Endothelial cell of umbilical vein (primary cell): ENCODE data around the gene MAD2L2. TPM values are rescaled to one million over a fixed set of nuclear protein-coding genes. Genes with fewer than 3 reads are reported as not detected.

Source experiments
- BruUV-seq: library from RNA; stranded (reverse); fragments of 400-500 nt; replicated peaks from 2 replicates; lab custom pipeline; 2021; lab: Mats Ljungman, UMichigan
- CTCF ChIA-PET: fragments of 300-600, 350-600 bp; sonication (Branson Sonifier 250); formaldehyde crosslinking; loops from one replicate; lab custom pipeline; 2021; ENCODE audit warnings: antibody characterized with exemption, inconsistent platforms; lab: Charles Lee
- POLR2A ChIA-PET: fragments of 300-600, 350-600 bp; sonication (Branson Sonifier 250); formaldehyde crosslinking; loops from one replicate; lab custom pipeline; 2021; ENCODE audit warnings: antibody characterized with exemption, inconsistent platforms; lab: Charles Lee
- DNase-seq: peaks from one replicate; pipeline ENCODE4 v3.0.0-alpha.2; 2011; ENCODE audit warnings: low read depth, low spot score
- FAIRE-seq: peaks from 2 replicates; lab custom pipeline; 2011; peaks lifted over from hg19 to GRCh38; lab: Jason Lieb, UNC
- H2AFZ ChIP-seq: 2 replicates; pipeline ENCODE4 v1.6.0; 2012; ENCODE audit warnings: low read depth, low read length, control low read depth, inconsistent platforms
- H3K27ac ChIP-seq: 2 replicates; pipeline ENCODE4 v1.5.1; 2011; ENCODE audit warnings: low read depth, mild to moderate bottlenecking, control low read depth, low read length, moderate library complexity; ENCODE audit not compliant: insufficient read depth
- H3K27me3 ChIP-seq, 2 experiments: 2 replicates each; pipeline versions ENCODE4 v1.6.0 to v1.6.1; 2011; ENCODE audit warnings: low read length in 2 of 2, mixed read lengths in 1 of 2; ENCODE audit not compliant: control insufficient read depth in 2 of 2, insufficient read depth in 2 of 2
- H3K36me3 ChIP-seq, 2 experiments: 2 replicates in 1 of 2; 3 replicates in 1 of 2; pipeline ENCODE4 v1.5.1; 2011; ENCODE audit warnings: low read length in 2 of 2, mild to moderate bottlenecking in 1 of 2, moderate library complexity in 1 of 2; ENCODE audit not compliant: control insufficient read depth in 2 of 2, insufficient read depth in 2 of 2; ENCODE audit errors: extremely low read depth in 1 of 2
- H3K4me1 ChIP-seq: 3 replicates; pipeline ENCODE4 v1.5.1; 2011; ENCODE audit warnings: mild to moderate bottlenecking, low read length; ENCODE audit not compliant: control insufficient read depth, insufficient read depth; ENCODE audit errors: extremely low read depth
- H3K4me2 ChIP-seq: 2 replicates; pipeline ENCODE4 v1.6.1; 2011; ENCODE audit warnings: low read length, control low read depth, mixed read lengths; ENCODE audit not compliant: insufficient read depth
- H3K4me3 ChIP-seq, 3 experiments: fragments of 200-600 bp in 1 of 3; sonication (generic), shearing (Covaris generic) in 1 of 3; replicated peaks in 1 of 3; 2 replicates each; pipeline ENCODE4 v1.5.1; 2011 to 2016; ENCODE audit warnings: control low read depth in 3 of 3, low read length in 3 of 3, mild to moderate bottlenecking in 2 of 3, inconsistent platforms in 1 of 3, low read depth in 1 of 3, moderate library complexity in 1 of 3; ENCODE audit not compliant: insufficient read depth in 1 of 3
- H3K79me2 ChIP-seq: 2 replicates; pipeline ENCODE4 v1.6.0; 2012; ENCODE audit warnings: low read length, inconsistent platforms; ENCODE audit not compliant: control insufficient read depth, insufficient read depth
- H3K9ac ChIP-seq: replicated peaks from 2 replicates; pipeline ENCODE3; 2011; ENCODE audit warnings: low read length, control low read depth; ENCODE audit not compliant: insufficient read depth; ENCODE audit errors: extremely low read depth
- H3K9me1 ChIP-seq: replicated peaks from 3 replicates; pipeline ENCODE4 v1.6.0; 2011; ENCODE audit warnings: mild to moderate bottlenecking, low read length; ENCODE audit not compliant: control insufficient read depth, insufficient read depth; ENCODE audit errors: extremely low read depth
- H3K9me3 ChIP-seq: replicated peaks from 2 replicates; pipeline ENCODE4 v1.5.1; 2012; ENCODE audit warnings: low read length, inconsistent platforms; ENCODE audit not compliant: control insufficient read depth, insufficient read depth
- H4K20me1 ChIP-seq: replicated peaks from 2 replicates; pipeline ENCODE3; 2011; ENCODE audit warnings: mild to moderate bottlenecking, low read length; ENCODE audit not compliant: control insufficient read depth, insufficient read depth; ENCODE audit errors: extremely low read depth
- CTCF ChIP-seq, 2 donors: IDR thresholded peaks; 1 replicate in 1 of 2; 2 replicates in 1 of 2; pipeline ENCODE4 v1.5.1; 2011; ENCODE audit warnings: low read length in 2 of 2, mild to moderate bottlenecking in 2 of 2, moderate library complexity in 2 of 2, control low read depth in 1 of 2, inconsistent platforms in 1 of 2, low read depth in 1 of 2; ENCODE audit not compliant: insufficient read depth in 1 of 2; ENCODE audit errors: extremely low read depth in 1 of 2
- EZH2 ChIP-seq: IDR thresholded peaks from 2 replicates; pipeline ENCODE4 v1.6.1; 2012; ENCODE audit warnings: borderline replicate concordance, low read depth, mild to moderate bottlenecking, moderate library complexity, low read length, inconsistent platforms; ENCODE audit not compliant: severe bottlenecking
- GATA2 ChIP-seq: IDR thresholded peaks from 2 replicates; pipeline ENCODE4 v1.7.0; 2011; ENCODE audit warnings: low read depth, mild to moderate bottlenecking, moderate library complexity, mixed read lengths, low read length; ENCODE audit not compliant: insufficient read length, insufficient read depth
- JUN ChIP-seq: IDR thresholded peaks from 2 replicates; pipeline ENCODE4 v1.6.1; 2011; ENCODE audit warnings: borderline replicate concordance, low read depth; ENCODE audit not compliant: insufficient read length, insufficient read depth
- MAX ChIP-seq: IDR thresholded peaks from 2 replicates; pipeline ENCODE4 v1.6.1; 2011; ENCODE audit not compliant: insufficient read depth, insufficient read length
- MYC ChIP-seq: IDR thresholded peaks from one replicate; pipeline ENCODE4 v1.6.1; 2011; ENCODE audit warnings: mild to moderate bottlenecking, low read depth, low read length
- POLR2A ChIP-seq: IDR thresholded peaks from 2 replicates; pipeline ENCODE4 v1.6.1; 2012; ENCODE audit warnings: low read depth, mild to moderate bottlenecking, control low read depth, low read length
- dilution Hi-C: fragments of 300-500 bp; cut with MboI; formaldehyde crosslinking; loops from one replicate; pipeline ENCODE4 v1.15.0; 2019; ENCODE audit warnings: low sequenced_read_pairs; ENCODE audit not compliant: extremely low pct_ligation_motif_present
- intact Hi-C: fragments of 100-400 bp; cut with micrococcal nuclease; formaldehyde crosslinking; loops from one replicate; pipeline ENCODE4 v1.10.0; 2022
- polyA plus RNA-seq, 4 experiments: library from polyadenylated mRNA; depleted of rRNA in 3 of 4; stranded (reverse) in 3 of 4; unstranded in 1 of 4; fragments of >200 nt; gene quantifications; 2 replicates each; pipeline versions ENCODE4 v1.2.1 to v1.2.3, GENCODE V29; 2011 to 2012; ENCODE audit warnings: missing spikeins in 1 of 4
- total RNA-seq: library from RNA; stranded (reverse); gene quantifications from 2 replicates; pipeline ENCODE4 v1.2.3, GENCODE V29; 2021

The MAD2L2 gene
- total and polyA plus RNA-seq, 2 donors (not counting 3 experiments of a cell fraction or from before 2014, with no cell fraction given), result 35.9 to 74.2 TPM

DNA sequence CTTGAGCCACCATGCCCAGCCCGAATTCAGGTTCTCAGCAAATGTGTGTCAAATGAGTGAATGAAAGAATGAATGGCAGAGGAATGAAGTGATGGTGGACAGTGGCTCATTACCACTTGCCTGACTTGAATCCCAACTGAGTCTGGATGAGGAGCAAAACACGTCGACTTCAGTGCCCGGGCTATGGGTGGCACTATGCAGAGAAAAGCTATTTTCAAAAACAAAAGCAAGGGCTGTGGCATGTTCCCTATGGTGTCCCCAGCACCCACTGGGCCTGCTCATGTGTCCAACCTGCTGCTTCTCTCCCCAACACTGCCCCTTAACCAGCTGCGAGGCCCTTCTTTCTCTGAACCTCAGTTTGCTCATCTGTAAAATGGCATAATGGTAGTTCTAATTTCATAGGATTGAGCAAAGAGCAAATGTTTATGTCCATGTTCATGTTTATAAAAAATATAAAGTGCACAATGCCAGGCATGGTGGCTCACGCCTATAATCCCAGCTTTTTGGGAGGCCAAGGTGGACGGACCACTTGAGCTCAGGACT is 4.3 kb upstream of the MAD2L2 start:
- no peak overlapping the region for H3K4me2 ChIP-seq
- no peaks in the 10 kb centered on the region for H3K79me2 ChIP-seq
- H3K9me1 ChIP-seq, result no peaks in the 10 kb centered on the region
- peaks cover 14 to 20% of the 10 kb centered on the region in 2 experiments for H3K27me3 ChIP-seq
- H3K9ac ChIP-seq, result no peak overlapping the region
- no peaks in the 10 kb centered on the region for H4K20me1 ChIP-seq
- no peak overlapping the region for H2AFZ ChIP-seq
- peaks cover 6% of the 10 kb centered on the region for H3K4me1 ChIP-seq
- DNase-seq (no peak), FAIRE-seq (no peak)
- H3K9me3 ChIP-seq, result no peaks in the 10 kb centered on the region
- dilution Hi-C loops, result no loop called here
- no peak for TF ChIP-seq MAX
- no peak overlapping the region for H3K27ac ChIP-seq
- no peaks in the 10 kb centered on the region for H3K36me3 ChIP-seq
- POLR2A ChIA-PET, result no interaction called here
- no peak overlapping the region for H3K4me3 ChIP-seq
- CTCF ChIA-PET, result interaction anchor here (1.4 to 3.4 kb wide), 3 partner anchors 21 to 648 kb away, joined by 5 to 17 read pairs (median 8); partner anchors contain the start of gene FBXO6
- no TSS peak for BruUV-seq
- intact Hi-C loops, result no loop called here

GRCh38 chr1:11684070-11684469 is 3.1 kb upstream of the MAD2L2 start:
- H3K79me2 ChIP-seq, result no peaks in the 10 kb centered on the region
- ChIA-PET CTCF (interaction anchor here (0.6 to 3.4 kb wide), 2 partner anchors 20 to 27 kb away, joined by 3 to 17 read pairs; partner anchors contain the start of gene FBXO6), POLR2A (no interaction called here)
- no peak overlapping the region for H3K27ac ChIP-seq
- peaks cover 7% of the 10 kb centered on the region for H3K4me1 ChIP-seq
- no peak overlapping the region for H2AFZ ChIP-seq
- no peak for FAIRE-seq
- no peak overlapping the region for H3K4me3 ChIP-seq
- no TSS peak for BruUV-seq
- H3K36me3 ChIP-seq, result no peaks in the 10 kb centered on the region
- no peak for DNase-seq
- H4K20me1 ChIP-seq, result no peaks in the 10 kb centered on the region
- peaks cover 11 to 12% of the 10 kb centered on the region in 2 experiments for H3K27me3 ChIP-seq
- TF ChIP-seq MYC (no peak), MAX (no peak), POLR2A (no peak), EZH2 (no peak), JUN (no peak), GATA2 (no peak), CTCF (IDR thresholded peaks at IDR 0.05; ENCODE audit: extremely low read depth in 1 of 2, insufficient read depth in 1 of 2, low read depth in 1 of 2, low read length in 2 of 2) (no peak)
- dilution Hi-C loops, result no loop called here
- no peak overlapping the region for H3K9ac ChIP-seq
- H3K4me2 ChIP-seq, result no peak overlapping the region
- H3K9me3 ChIP-seq, result no peaks in the 10 kb centered on the region
- intact Hi-C loops, result loop anchor here (5.0 kb wide), 2 partner anchors 33 to 298 kb away; partner anchors contain the start of gene MFN2
- no peaks in the 10 kb centered on the region for H3K9me1 ChIP-seq
